ENCODE measurements around the gene PCGF2.

PCGF2 gene

GRCh38 chr17:38725066-38725465 is 23.1 kb downstream of the PCGF2 start:
- Histone ChIP-seq H3K27ac (ENCODE audit: low read length) (no peak overlapping the region), H3K36me3 (ENCODE audit: control insufficient read depth in 1 of 2, insufficient read depth in 2 of 2, low read length in 2 of 2) (peaks cover 12 to 29% of the 10 kb centered on the region in 2 donors), H3K9me3 (ENCODE audit: control insufficient read depth in 1 of 2, low read length in 2 of 2) (no peaks in the 10 kb centered on the region), H3K4me3 (ENCODE audit: low read depth in 1 of 2, low read length in 2 of 2) (no peak overlapping the region), H3K27me3 (ENCODE audit: low read depth, low read length) (no peaks in the 10 kb centered on the region), H3K4me1 (ENCODE audit: control insufficient read depth in 1 of 2, insufficient read depth in 2 of 2, low read length in 2 of 2) (peaks cover 7 to 33% of the 10 kb centered on the region in 2 donors)

- H3K9me3 ChIP-seq (ENCODE audit: control insufficient read depth in 1 of 2, low read length in 2 of 2), result no peaks in the 10 kb centered on the region
- no peak overlapping the region for H3K27ac ChIP-seq (ENCODE audit: low read length)
- no peak overlapping the region for H3K4me3 ChIP-seq (ENCODE audit: low read depth in 1 of 2, low read length in 2 of 2)
- no peaks in the 10 kb centered on the region for H3K27me3 ChIP-seq (ENCODE audit: low read depth, low read length)
- H3K36me3 ChIP-seq (ENCODE audit: control insufficient read depth in 1 of 2, insufficient read depth in 2 of 2, low read length in 2 of 2), result peaks cover 12 to 35% of the 10 kb centered on the region in 2 donors
- peaks cover 6 to 29% of the 10 kb centered on the region in 2 donors for H3K4me1 ChIP-seq (ENCODE audit: control insufficient read depth in 1 of 2, insufficient read depth in 2 of 2, low read length in 2 of 2)
Measured at GRCh38 chr17:38724337-38724988, 23.7 kb downstream of the PCGF2 start.

- H3K27ac ChIP-seq (ENCODE audit: low read length), result no peak overlapping the region
- H3K4me1 ChIP-seq (ENCODE audit: control insufficient read depth in 1 of 2, insufficient read depth in 2 of 2, low read length in 2 of 2), result peaks cover 0 to 16% of the 10 kb centered on the region in 2 donors
- H3K9me3 ChIP-seq (ENCODE audit: control insufficient read depth in 1 of 2, low read length in 2 of 2), result no peaks in the 10 kb centered on the region
- no peaks in the 10 kb centered on the region for H3K27me3 ChIP-seq (ENCODE audit: low read depth, low read length)
- no peak overlapping the region for H3K4me3 ChIP-seq (ENCODE audit: low read depth in 1 of 2, low read length in 2 of 2)
- peaks cover 23 to 57% of the 10 kb centered on the region in 2 donors for H3K36me3 ChIP-seq (ENCODE audit: control insufficient read depth in 1 of 2, insufficient read depth in 2 of 2, low read length in 2 of 2)
Measured at GRCh38 chr17:38721802-38722201, 26.3 kb downstream of the PCGF2 start.

- Histone ChIP-seq H3K27me3 (ENCODE audit: low read depth, low read length) (no peaks in the 10 kb centered on the region), H3K9me3 (ENCODE audit: control insufficient read depth in 1 of 2, low read length in 2 of 2) (no peaks in the 10 kb centered on the region), H3K36me3 (ENCODE audit: control insufficient read depth in 1 of 2, insufficient read depth in 2 of 2, low read length in 2 of 2) (peaks cover 27 to 65% of the 10 kb centered on the region in 2 donors), H3K4me1 (ENCODE audit: control insufficient read depth in 1 of 2, insufficient read depth in 2 of 2, low read length in 2 of 2) (peaks cover 0 to 16% of the 10 kb centered on the region in 2 donors), H3K27ac (ENCODE audit: low read length) (no peak overlapping the region), H3K4me3 (ENCODE audit: low read depth in 1 of 2, low read length in 2 of 2) (no peak overlapping the region)
Measured at GRCh38 chr17:38720941-38721340, 27.2 kb downstream of the PCGF2 start.

GRCh38 chr17:38719943-38720641 is 28.0 kb downstream of the PCGF2 start:
- peaks cover 33 to 71% of the 10 kb centered on the region in 2 donors for H3K36me3 ChIP-seq (ENCODE audit: control insufficient read depth in 1 of 2, insufficient read depth in 2 of 2, low read length in 2 of 2)
- no peaks in the 10 kb centered on the region for H3K27me3 ChIP-seq (ENCODE audit: low read depth, low read length)
- H3K9me3 ChIP-seq (ENCODE audit: control insufficient read depth in 1 of 2, low read length in 2 of 2), result no peaks in the 10 kb centered on the region
- no peak overlapping the region for H3K27ac ChIP-seq (ENCODE audit: low read length)
- H3K4me1 ChIP-seq (ENCODE audit: control insufficient read depth in 1 of 2, insufficient read depth in 2 of 2, low read length in 2 of 2), result peaks cover 0 to 14% of the 10 kb centered on the region in 2 donors
- no peak overlapping the region for H3K4me3 ChIP-seq (ENCODE audit: low read depth in 1 of 2, low read length in 2 of 2)

GRCh38 chr17:38719289-38719942 is 28.7 kb downstream of the PCGF2 start:
- H3K36me3 ChIP-seq (ENCODE audit: control insufficient read depth in 1 of 2, insufficient read depth in 2 of 2, low read length in 2 of 2), result peaks cover 33 to 68% of the 10 kb centered on the region in 2 donors
- no peak overlapping the region for H3K4me3 ChIP-seq (ENCODE audit: low read depth in 1 of 2, low read length in 2 of 2)
- no peaks in the 10 kb centered on the region for H3K9me3 ChIP-seq (ENCODE audit: control insufficient read depth in 1 of 2, low read length in 2 of 2)
- H3K4me1 ChIP-seq (ENCODE audit: control insufficient read depth in 1 of 2, insufficient read depth in 2 of 2, low read length in 2 of 2), result peaks cover 0 to 7% of the 10 kb centered on the region in 2 donors
- no peaks in the 10 kb centered on the region for H3K27me3 ChIP-seq (ENCODE audit: low read depth, low read length)
- H3K27ac ChIP-seq (ENCODE audit: low read length), result no peak overlapping the region

- peaks cover 52 to 86% of the 10 kb centered on the region in 2 donors for H3K36me3 ChIP-seq (ENCODE audit: control insufficient read depth in 1 of 2, insufficient read depth in 2 of 2, low read length in 2 of 2)
- H3K4me3 ChIP-seq (ENCODE audit: low read depth in 1 of 2, low read length in 2 of 2), result no peak overlapping the region
- peaks cover 0 to 5% of the 10 kb centered on the region in 2 donors for H3K4me1 ChIP-seq (ENCODE audit: control insufficient read depth in 1 of 2, insufficient read depth in 2 of 2, low read length in 2 of 2)
- H3K27ac ChIP-seq (ENCODE audit: low read length), result no peak overlapping the region
- H3K9me3 ChIP-seq (ENCODE audit: control insufficient read depth in 1 of 2, low read length in 2 of 2), result no peaks in the 10 kb centered on the region
- H3K27me3 ChIP-seq (ENCODE audit: low read depth, low read length), result no peaks in the 10 kb centered on the region
Measured at GRCh38 chr17:38717139-38717745, 30.9 kb downstream of the PCGF2 start.

GRCh38 chr17:38716368-38717005 is 31.6 kb downstream of the PCGF2 start:
- H3K9me3 ChIP-seq (ENCODE audit: control insufficient read depth in 1 of 2, low read length in 2 of 2), result no peaks in the 10 kb centered on the region
- no peak overlapping the region for H3K27ac ChIP-seq (ENCODE audit: low read length)
- no peaks in the 10 kb centered on the region for H3K4me1 ChIP-seq (ENCODE audit: control insufficient read depth in 1 of 2, insufficient read depth in 2 of 2, low read length in 2 of 2)
- H3K27me3 ChIP-seq (ENCODE audit: low read depth, low read length), result no peaks in the 10 kb centered on the region
- H3K4me3 ChIP-seq (ENCODE audit: low read depth in 1 of 2, low read length in 2 of 2), result no peak overlapping the region
- H3K36me3 ChIP-seq (ENCODE audit: control insufficient read depth in 1 of 2, insufficient read depth in 2 of 2, low read length in 2 of 2), result peaks cover 57 to 86% of the 10 kb centered on the region in 2 donors

- H3K9me3 ChIP-seq (ENCODE audit: control insufficient read depth in 1 of 2, low read length in 2 of 2), result no peaks in the 10 kb centered on the region
- H3K36me3 ChIP-seq (ENCODE audit: control insufficient read depth in 1 of 2, insufficient read depth in 2 of 2, low read length in 2 of 2), result peaks cover 52 to 86% of the 10 kb centered on the region in 2 donors
- no peaks in the 10 kb centered on the region for H3K27me3 ChIP-seq (ENCODE audit: low read depth, low read length)
- no peaks in the 10 kb centered on the region for H3K4me1 ChIP-seq (ENCODE audit: control insufficient read depth in 1 of 2, insufficient read depth in 2 of 2, low read length in 2 of 2)
- H3K4me3 ChIP-seq (ENCODE audit: low read depth in 1 of 2, low read length in 2 of 2), result no peak overlapping the region
- H3K27ac ChIP-seq (ENCODE audit: low read length), result no peak overlapping the region
Measured at GRCh38 chr17:38715216-38715943, 32.8 kb downstream of the PCGF2 start.

GRCh38 chr17:38713456-38714075 is 34.6 kb downstream of the PCGF2 start:
- no peak overlapping the region for H3K4me3 ChIP-seq (ENCODE audit: low read depth in 1 of 2, low read length in 2 of 2)
- H3K36me3 ChIP-seq (ENCODE audit: control insufficient read depth in 1 of 2, insufficient read depth in 2 of 2, low read length in 2 of 2), result peaks cover 63 to 81% of the 10 kb centered on the region in 2 donors
- no peak overlapping the region for H3K27ac ChIP-seq (ENCODE audit: low read length)
- no peaks in the 10 kb centered on the region for H3K27me3 ChIP-seq (ENCODE audit: low read depth, low read length)
- no peaks in the 10 kb centered on the region for H3K4me1 ChIP-seq (ENCODE audit: control insufficient read depth in 1 of 2, insufficient read depth in 2 of 2, low read length in 2 of 2)
- H3K9me3 ChIP-seq (ENCODE audit: control insufficient read depth in 1 of 2, low read length in 2 of 2), result no peaks in the 10 kb centered on the region
